ENCODE results near the gene DMPK.
A peak's percentile ranks its signal among the peaks of the same experiment; 100 is the strongest.

The DMPK gene

DNA sequence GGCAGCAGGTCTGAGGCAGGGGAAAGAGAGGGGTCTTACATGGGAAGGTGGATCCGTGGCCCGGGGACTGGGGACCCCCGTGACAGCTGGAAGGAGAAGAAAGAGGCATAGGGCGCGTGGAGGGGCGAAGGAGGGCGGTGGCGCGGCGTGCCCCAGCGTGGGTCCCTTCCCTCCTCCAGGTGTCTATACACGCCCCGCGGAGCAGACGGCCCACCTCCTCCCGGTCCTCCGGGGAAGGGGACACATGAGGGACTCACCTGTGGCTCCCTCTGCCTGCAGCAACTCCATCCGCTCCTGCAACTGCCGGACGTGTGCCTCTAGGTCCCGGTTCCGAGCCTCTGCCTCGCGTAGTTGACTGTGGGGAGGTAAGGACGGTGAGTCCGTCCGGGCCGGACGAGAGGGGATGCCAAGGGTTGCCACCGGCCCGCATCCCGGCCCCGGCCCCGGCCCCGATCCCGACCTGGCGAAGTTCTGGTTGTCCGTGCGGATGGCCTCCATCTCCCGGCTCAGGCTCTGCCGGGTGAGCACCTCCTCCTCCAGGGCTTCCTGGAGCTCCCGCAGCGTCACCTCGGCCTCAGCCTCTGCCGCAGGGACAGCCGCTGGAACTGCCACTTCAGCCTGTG is 10.9 kb downstream of the DMPK start:
- Histone ChIP-seq H3K27me3 (replicated peaks; ENCODE audit: control insufficient read depth, insufficient read depth, low read length) (no peaks in the 10 kb centered on the region), H3K4me1 (ENCODE audit: control insufficient read depth, insufficient read depth, low read length) (peaks cover 18% of the 10 kb centered on the region), H3K9ac (ENCODE audit: low read length) (peak overlapping the region; percentile 34), H3K4me3 (ENCODE audit: low read length) (no peak overlapping the region), H3K9me3 (ENCODE audit: control insufficient read depth, low read length) (no peaks in the 10 kb centered on the region), H3K36me3 (ENCODE audit: control insufficient read depth, insufficient read depth, low read length, severe bottlenecking) (peaks cover 30% of the 10 kb centered on the region)
- no peak for DNase-seq (ENCODE audit: low read depth)

DNA sequence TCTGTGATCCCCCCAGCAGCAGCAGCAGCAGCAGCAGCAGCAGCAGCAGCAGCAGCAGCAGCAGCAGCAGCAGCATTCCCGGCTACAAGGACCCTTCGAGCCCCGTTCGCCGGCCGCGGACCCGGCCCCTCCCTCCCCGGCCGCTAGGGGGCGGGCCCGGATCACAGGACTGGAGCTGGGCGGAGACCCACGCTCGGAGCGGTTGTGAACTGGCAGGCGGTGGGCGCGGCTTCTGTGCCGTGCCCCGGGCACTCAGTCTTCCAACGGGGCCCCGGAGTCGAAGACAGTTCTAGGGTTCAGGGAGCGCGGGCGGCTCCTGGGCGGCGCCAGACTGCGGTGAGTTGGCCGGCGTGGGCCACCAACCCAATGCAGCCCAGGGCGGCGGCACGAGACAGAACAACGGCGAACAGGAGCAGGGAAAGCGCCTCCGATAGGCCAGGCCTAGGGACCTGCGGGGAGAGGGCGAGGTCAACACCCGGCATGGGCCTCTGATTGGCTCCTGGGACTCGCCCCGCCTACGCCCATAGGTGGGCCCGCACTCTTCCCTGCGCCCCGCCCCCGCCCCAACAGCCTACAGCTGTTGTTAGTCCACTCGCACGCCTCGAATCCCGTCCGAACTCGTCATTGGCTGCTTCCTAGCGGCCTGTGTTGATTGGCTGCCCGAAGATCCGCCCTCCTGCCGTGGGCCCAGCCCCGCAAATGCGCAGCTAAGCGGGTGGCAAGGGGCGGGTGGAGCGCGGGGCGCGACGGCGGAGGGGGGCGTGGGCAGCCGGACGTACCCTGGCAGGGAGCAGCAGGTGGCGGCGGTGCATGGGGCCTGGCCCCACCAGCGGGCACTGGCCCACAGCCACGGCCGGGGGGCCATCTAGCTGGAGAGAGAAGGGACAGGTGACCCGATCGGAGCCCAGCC is 11.8 kb downstream of the DMPK start:
- no peaks in the 10 kb centered on the region for H3K9me3 ChIP-seq (ENCODE audit: control insufficient read depth, low read length)
- peak overlapping the region; percentile 79 for H3K4me3 ChIP-seq (ENCODE audit: low read length)
- H3K36me3 ChIP-seq (ENCODE audit: control insufficient read depth, insufficient read depth, low read length, severe bottlenecking) = peaks cover 27% of the 10 kb centered on the region
- H3K27me3 ChIP-seq (replicated peaks; ENCODE audit: control insufficient read depth, insufficient read depth, low read length) = no peaks in the 10 kb centered on the region
- DNase-seq (ENCODE audit: low read depth) = peak; percentile 96
- peaks cover 23% of the 10 kb centered on the region for H3K4me1 ChIP-seq (ENCODE audit: control insufficient read depth, insufficient read depth, low read length)
- H3K9ac ChIP-seq (ENCODE audit: low read length) = peak overlapping the region; percentile 91

DNA sequence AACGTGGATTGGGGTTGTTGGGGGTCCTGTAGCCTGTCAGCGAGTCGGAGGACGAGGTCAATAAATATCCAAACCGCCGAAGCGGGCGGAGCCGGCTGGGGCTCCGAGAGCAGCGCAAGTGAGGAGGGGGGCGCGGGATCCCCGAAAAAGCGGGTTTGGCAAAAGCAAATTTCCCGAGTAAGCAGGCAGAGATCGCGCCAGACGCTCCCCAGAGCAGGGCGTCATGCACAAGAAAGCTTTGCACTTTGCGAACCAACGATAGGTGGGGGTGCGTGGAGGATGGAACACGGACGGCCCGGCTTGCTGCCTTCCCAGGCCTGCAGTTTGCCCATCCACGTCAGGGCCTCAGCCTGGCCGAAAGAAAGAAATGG is 12.5 kb downstream of the DMPK start:
- DNase-seq (ENCODE audit: low read depth) = peak; percentile 50
- H3K4me3 ChIP-seq (ENCODE audit: low read length) = peak overlapping the region; percentile 79
- H3K36me3 ChIP-seq (ENCODE audit: control insufficient read depth, insufficient read depth, low read length, severe bottlenecking) = peaks cover 21% of the 10 kb centered on the region
- H3K9me3 ChIP-seq (ENCODE audit: control insufficient read depth, low read length) = no peaks in the 10 kb centered on the region
- peak overlapping the region; percentile 91 for H3K9ac ChIP-seq (ENCODE audit: low read length)
- peaks cover 23% of the 10 kb centered on the region for H3K4me1 ChIP-seq (ENCODE audit: control insufficient read depth, insufficient read depth, low read length)
- no peaks in the 10 kb centered on the region for H3K27me3 ChIP-seq (replicated peaks; ENCODE audit: control insufficient read depth, insufficient read depth, low read length)

DNA sequence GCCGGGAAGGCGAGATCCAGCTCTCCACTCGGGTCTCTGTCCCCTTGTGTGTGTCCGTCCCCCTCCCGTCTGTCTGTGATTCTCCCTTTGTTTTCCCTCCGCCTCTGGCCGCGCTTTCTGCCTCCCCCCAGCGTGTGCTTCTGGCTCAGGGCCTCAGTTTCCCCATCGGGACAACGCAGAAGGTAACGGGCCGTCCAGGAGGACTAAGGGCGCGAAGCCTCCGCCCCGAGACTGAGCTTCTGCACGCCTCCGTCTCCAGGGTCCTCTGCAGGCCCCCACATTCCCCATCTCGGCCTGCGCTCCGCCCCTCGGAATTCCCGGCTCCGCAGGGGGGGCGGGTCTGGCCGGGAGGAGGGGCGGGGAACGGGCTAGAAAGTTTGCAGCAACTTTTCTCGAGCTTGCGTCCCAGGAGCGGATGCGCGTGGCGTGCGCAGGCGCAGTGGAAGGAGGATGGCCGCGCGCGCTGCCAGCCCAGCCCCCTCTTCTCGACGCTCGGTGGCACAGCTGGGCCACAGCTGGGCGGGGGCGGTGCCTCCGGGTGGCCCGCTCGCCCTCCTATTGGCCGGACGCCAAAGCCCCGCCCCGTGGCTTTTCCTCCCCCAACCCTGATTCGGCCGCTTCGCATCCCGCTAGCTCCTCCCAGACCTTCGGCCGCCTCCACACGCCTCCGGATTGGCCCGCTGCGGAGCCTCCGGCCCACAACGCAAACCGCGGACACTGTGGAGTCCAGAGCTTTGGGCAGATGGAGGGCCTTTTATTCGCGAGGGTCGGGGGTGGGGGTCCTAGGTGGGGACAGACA is 13.1 kb downstream of the DMPK start, which contains the start of gene SIX5:
Gene SIX5 (minus strand): TSS at position 269 of the 799 bp plus-strand sequence. CDS start 408 bp downstream, outside the sequence.
- DNase-seq (ENCODE audit: low read depth) = peak; percentile 99
- Histone ChIP-seq H3K9ac (ENCODE audit: low read length) (peak within 1 kb of the TSS; percentile 96), H3K9me3 (ENCODE audit: control insufficient read depth, low read length) (no peaks in the 10 kb centered on the region), H3K4me3 (ENCODE audit: low read length) (peak within 1 kb of the TSS; percentile 95), H3K36me3 (ENCODE audit: control insufficient read depth, insufficient read depth, low read length, severe bottlenecking) (peaks cover 16% of the 10 kb centered on the region), H3K27me3 (replicated peaks; ENCODE audit: control insufficient read depth, insufficient read depth, low read length) (no peaks in the 10 kb centered on the region), H3K4me1 (ENCODE audit: control insufficient read depth, insufficient read depth, low read length) (peaks cover 28% of the 10 kb centered on the region)

DNA sequence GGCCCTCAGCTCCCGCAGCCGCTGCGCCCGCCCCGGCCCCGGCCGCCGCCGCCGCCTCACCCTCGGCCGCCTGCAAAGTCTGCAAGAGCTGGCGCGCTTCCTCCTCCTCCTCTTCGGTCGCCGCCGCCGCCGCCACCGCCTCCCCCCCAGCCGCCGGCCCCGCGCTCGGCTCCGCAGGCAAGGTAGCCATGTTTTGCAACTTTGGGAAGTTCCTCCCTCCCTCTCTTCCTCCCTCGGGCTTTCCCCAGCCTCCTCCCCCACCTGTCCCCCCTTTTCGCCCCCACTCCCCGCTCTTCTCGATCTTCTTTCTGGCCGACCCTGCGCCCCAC is 13.7 kb downstream of the DMPK start:
- peaks cover 32% of the 10 kb centered on the region for H3K4me1 ChIP-seq (ENCODE audit: control insufficient read depth, insufficient read depth, low read length)
- peak overlapping the region; percentile 95 for H3K4me3 ChIP-seq (ENCODE audit: low read length)
- peaks cover 14% of the 10 kb centered on the region for H3K36me3 ChIP-seq (ENCODE audit: control insufficient read depth, insufficient read depth, low read length, severe bottlenecking)
- no peaks in the 10 kb centered on the region for H3K9me3 ChIP-seq (ENCODE audit: control insufficient read depth, low read length)
- H3K9ac ChIP-seq (ENCODE audit: low read length) = peak overlapping the region; percentile 96
- peak; percentile 82 for DNase-seq (ENCODE audit: low read depth)
- no peaks in the 10 kb centered on the region for H3K27me3 ChIP-seq (replicated peaks; ENCODE audit: control insufficient read depth, insufficient read depth, low read length)

DNA sequence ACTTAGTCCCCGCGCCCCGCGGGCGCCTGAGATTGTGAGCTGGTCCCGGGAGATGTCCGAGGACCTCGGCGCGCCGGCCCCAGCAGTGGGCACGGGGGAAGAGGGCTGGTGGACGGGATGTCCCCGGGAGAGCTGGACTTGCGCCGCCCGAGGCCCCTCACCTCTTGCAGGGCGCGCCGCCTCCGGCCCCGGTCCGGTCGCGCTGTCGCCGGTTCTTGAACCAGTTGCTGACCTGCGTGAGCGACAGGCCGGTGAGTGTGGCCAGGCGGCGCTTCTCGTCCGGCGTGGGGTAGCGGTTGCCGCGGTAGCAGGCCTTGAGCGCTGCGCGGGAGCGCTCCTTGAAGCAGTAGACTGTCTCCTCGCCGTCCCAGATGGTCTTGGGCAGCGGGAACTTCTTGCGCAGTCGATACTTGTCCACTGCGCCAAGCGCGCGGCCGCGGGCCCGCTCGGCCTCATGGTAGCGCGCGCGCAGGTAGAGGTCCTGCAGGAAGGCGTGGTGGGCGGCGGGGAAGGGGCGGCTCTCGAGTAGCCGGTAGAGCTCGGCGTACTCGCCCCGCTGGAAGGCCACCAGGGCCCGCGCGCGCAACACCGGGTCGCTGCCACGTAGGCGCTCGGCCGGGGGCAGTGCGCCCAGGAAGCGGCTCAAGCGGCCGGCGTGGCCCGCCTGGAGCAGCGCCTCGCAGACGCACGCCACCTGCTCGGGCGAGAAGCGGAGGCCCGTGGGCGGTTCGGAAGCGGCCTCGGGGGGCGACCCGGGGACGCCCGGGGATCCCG is 14.2 kb downstream of the DMPK start:
- Histone ChIP-seq H3K9me3 (ENCODE audit: control insufficient read depth, low read length) (no peaks in the 10 kb centered on the region), H3K9ac (ENCODE audit: low read length) (peak overlapping the region; percentile 96), H3K27me3 (replicated peaks; ENCODE audit: control insufficient read depth, insufficient read depth, low read length) (no peaks in the 10 kb centered on the region), H3K36me3 (ENCODE audit: control insufficient read depth, insufficient read depth, low read length, severe bottlenecking) (peaks cover 9% of the 10 kb centered on the region), H3K4me1 (ENCODE audit: control insufficient read depth, insufficient read depth, low read length) (peaks cover 32% of the 10 kb centered on the region), H3K4me3 (ENCODE audit: low read length) (peak overlapping the region; percentile 95)
- peak; percentile 76 for DNase-seq (ENCODE audit: low read depth)

DNA sequence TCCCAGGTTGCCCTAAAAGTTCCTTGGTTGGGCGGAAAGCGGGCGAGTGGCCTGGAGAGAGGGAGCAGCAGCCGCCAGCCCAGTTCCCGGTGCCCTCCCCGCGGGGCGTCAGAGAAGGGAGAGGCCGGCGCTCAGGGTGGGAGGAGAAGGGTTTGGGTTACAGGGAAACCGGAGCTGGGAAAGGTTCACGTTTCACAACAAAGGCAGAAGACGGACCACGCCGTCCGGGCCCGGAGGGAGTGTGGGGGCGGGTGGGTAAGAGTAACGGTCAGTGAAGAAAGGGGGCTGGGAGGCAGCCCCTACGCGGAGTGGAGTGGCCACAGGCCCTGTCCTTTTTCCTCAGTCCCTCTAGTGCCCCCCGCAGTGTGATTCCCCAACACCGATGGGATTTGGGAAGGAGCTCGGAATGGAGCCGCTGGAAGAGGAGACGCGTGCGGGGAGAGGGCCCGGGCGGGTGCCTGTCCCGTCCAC is 14.8 kb downstream of the DMPK start:
- peaks cover 7% of the 10 kb centered on the region for H3K36me3 ChIP-seq (ENCODE audit: control insufficient read depth, insufficient read depth, low read length, severe bottlenecking)
- H3K27me3 ChIP-seq (replicated peaks; ENCODE audit: control insufficient read depth, insufficient read depth, low read length) = no peaks in the 10 kb centered on the region
- peak overlapping the region; percentile 95 for H3K4me3 ChIP-seq (ENCODE audit: low read length)
- peak; percentile 98 for DNase-seq (ENCODE audit: low read depth)
- H3K9me3 ChIP-seq (ENCODE audit: control insufficient read depth, low read length) = no peaks in the 10 kb centered on the region
- peaks cover 32% of the 10 kb centered on the region for H3K4me1 ChIP-seq (ENCODE audit: control insufficient read depth, insufficient read depth, low read length)
- H3K9ac ChIP-seq (ENCODE audit: low read length) = peak overlapping the region; percentile 96

DNA sequence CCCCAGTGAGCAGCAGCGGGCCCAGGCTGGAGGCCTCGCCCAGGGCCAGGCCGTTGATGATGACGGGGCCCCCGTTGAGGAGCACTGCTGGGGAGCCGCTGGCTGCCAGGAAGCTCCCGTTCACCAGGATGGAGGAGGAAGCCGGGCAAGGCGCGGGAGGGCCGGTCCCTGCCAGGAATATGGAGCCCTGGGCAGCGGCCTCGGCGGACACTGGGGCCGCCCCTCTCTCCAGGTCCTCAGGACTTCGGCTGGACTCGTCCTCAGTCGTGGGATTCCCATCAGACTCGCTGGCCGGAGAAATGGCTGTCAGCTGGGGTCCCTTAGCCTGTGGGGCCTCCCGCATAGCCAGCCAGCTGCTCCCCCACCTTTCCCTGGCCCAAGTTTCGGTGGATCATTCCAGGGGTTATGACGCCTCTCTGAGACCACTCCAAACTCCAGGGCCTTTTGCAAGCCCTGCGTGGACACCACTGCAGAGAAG is 15.4 kb downstream of the DMPK start:
- Histone ChIP-seq H3K27me3 (replicated peaks; ENCODE audit: control insufficient read depth, insufficient read depth, low read length) (no peaks in the 10 kb centered on the region), H3K9me3 (ENCODE audit: control insufficient read depth, low read length) (no peaks in the 10 kb centered on the region), H3K4me1 (ENCODE audit: control insufficient read depth, insufficient read depth, low read length) (peaks cover 32% of the 10 kb centered on the region), H3K9ac (ENCODE audit: low read length) (peak overlapping the region; percentile 96), H3K36me3 (ENCODE audit: control insufficient read depth, insufficient read depth, low read length, severe bottlenecking) (peaks cover 7% of the 10 kb centered on the region), H3K4me3 (ENCODE audit: low read length) (peak overlapping the region; percentile 95)
- DNase-seq (ENCODE audit: low read depth) = peak; percentile 49

DNA sequence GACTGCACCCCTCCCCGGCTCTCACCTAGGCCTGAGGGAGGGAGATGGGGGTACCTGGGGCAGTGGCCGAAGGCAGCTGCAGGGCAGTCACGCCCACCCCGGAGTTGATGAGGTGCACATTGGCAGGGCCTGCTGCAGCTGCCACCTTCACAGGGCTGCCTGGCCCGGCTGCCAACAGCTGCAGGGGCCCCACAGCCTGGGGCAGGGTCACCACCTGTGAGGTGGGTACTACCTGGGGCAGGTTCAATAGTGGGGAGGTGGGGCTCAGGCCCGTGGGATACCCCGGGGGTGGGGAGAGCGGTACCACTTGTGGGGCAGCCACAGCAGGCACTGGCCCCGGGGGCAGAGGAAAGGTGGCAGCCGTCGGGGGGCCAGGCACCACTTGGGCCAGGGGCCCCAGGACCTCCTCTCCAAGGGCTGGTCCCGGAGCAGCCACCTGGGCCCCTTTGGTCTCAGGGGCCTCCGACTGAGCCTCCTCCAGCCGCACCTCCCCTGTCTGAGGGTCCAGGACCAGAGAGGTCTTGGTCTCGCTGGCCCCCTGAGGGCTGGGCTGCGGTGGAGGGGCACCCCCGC is 15.9 kb downstream of the DMPK start:
- H3K27me3 ChIP-seq (replicated peaks; ENCODE audit: control insufficient read depth, insufficient read depth, low read length) = no peaks in the 10 kb centered on the region
- peak overlapping the region; percentile 95 for H3K4me3 ChIP-seq (ENCODE audit: low read length)
- no peak for DNase-seq (ENCODE audit: low read depth)
- peak overlapping the region; percentile 96 for H3K9ac ChIP-seq (ENCODE audit: low read length)
- H3K36me3 ChIP-seq (ENCODE audit: control insufficient read depth, insufficient read depth, low read length, severe bottlenecking) = peaks cover 5% of the 10 kb centered on the region
- peaks cover 32% of the 10 kb centered on the region for H3K4me1 ChIP-seq (ENCODE audit: control insufficient read depth, insufficient read depth, low read length)
- no peaks in the 10 kb centered on the region for H3K9me3 ChIP-seq (ENCODE audit: control insufficient read depth, low read length)

DNA sequence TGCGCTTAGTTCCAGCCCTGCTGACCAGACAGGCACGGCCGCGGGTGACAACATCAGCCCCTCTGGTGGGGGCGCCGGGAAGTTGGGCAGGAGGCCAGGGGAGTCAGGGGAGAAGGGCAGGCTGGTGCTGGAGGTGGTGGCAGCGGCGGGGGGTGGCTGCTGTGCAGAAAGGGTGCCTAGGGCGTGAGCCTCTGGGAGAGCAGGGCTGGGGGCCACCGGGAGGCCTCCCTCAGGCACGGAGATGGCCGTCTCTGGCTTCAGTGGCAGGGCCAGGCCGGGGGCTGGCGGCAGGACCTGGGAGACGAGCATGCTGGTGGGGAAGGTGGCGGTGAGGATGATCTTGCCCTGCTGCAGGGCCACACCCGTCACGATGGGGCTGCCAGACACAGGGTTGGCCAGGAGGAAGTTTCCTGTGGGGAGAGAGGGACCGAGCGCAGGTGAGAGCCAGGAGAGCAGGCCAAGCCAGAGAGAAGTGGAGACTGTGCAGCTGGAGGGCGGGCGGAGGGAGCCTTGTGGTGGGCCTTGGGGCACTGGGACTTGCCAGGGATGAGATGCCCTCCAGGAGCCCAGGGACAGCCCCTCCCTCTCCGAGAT is 16.5 kb downstream of the DMPK start:
- Histone ChIP-seq H3K27me3 (replicated peaks; ENCODE audit: control insufficient read depth, insufficient read depth, low read length) (no peaks in the 10 kb centered on the region), H3K4me3 (ENCODE audit: low read length) (no peak overlapping the region), H3K9ac (ENCODE audit: low read length) (peak overlapping the region; percentile 96), H3K9me3 (ENCODE audit: control insufficient read depth, low read length) (no peaks in the 10 kb centered on the region), H3K4me1 (ENCODE audit: control insufficient read depth, insufficient read depth, low read length) (peaks cover 28% of the 10 kb centered on the region), H3K36me3 (ENCODE audit: control insufficient read depth, insufficient read depth, low read length, severe bottlenecking) (no peaks in the 10 kb centered on the region)
- DNase-seq (ENCODE audit: low read depth) = no peak

Measured in adipocyte (in vitro differentiated cells).